Posterior vena cava (tissue), 2 donors: ENCODE data around the gene CBX4. TPM values are rescaled to one million over a fixed set of nuclear protein-coding genes. Genes with fewer than 3 reads are reported as not detected.

ENCODE experiments used
- DNase-seq: peaks from one replicate; pipeline ENCODE4 v3.0.0-alpha.2; 2020; ENCODE audit warnings: low spot score
- intact Hi-C, 2 donors: fragments of 100-400 bp; cut with DNase I; formaldehyde crosslinking; loops; one replicate each; pipeline versions ENCODE4 v1.14.1 to v1.14.2; 2022 to 2023
- total RNA-seq, 2 donors: library from RNA; stranded (reverse); fragmentation: NEBNext Ultra II Directional; extraction: Animal tissue kit (Norgen Biotek cat#: 25700); gene quantifications; one replicate each; pipeline ENCODE4 v1.2.1, GENCODE V29; 2021
- donor health status: DM: yes; HTN: yes; CAD: no.
- donor health status: DM: yes; HTN: yes; CAD: no.

Gene CBX4
- total RNA-seq, 2 donors from 2014 or later = 11.5 to 14.4 TPM

GRCh38 chr17:79819534-79820276 lies 19.5 kb downstream of the CBX4 start:
- no peak for DNase-seq
- intact Hi-C loops = no loop called here

GRCh38 chr17:79819085-79819484 lies 20.2 kb downstream of the CBX4 start:
- DNase-seq = no peak
- intact Hi-C loops = no loop called here

- intact Hi-C loops = no loop called here
- DNase-seq = no peak
These were observed 21.0 kb downstream of the CBX4 start for GRCh38 chr17:79818026-79818758.

- intact Hi-C loops = no loop called here
- DNase-seq = no peak
These were observed 23.3 kb downstream of the CBX4 start for GRCh38 chr17:79815836-79816461.

GRCh38 chr17:79814974-79815835 lies 24.0 kb downstream of the CBX4 start:
- no peak for DNase-seq
- intact Hi-C loops = no loop called here

- DNase-seq = no peak
- intact Hi-C loops = no loop called here
These were observed 24.9 kb downstream of the CBX4 start for GRCh38 chr17:79814127-79814973.

GRCh38 chr17:79813297-79814126 lies 25.7 kb downstream of the CBX4 start:
- no peak for DNase-seq
- intact Hi-C loops = no loop called here

- DNase-seq = no peak
- intact Hi-C loops = no loop called here
These were observed 26.6 kb downstream of the CBX4 start for GRCh38 chr17:79812353-79813258.

GRCh38 chr17:79811868-79812352 lies 27.3 kb downstream of the CBX4 start:
- intact Hi-C loops = no loop called here
- no peak for DNase-seq

- intact Hi-C loops = no loop called here
- no peak for DNase-seq
These were observed 28.0 kb downstream of the CBX4 start for GRCh38 chr17:79811011-79811867.

- DNase-seq = peak; percentile 91
- intact Hi-C loops = no loop called here
These were observed 28.9 kb downstream of the CBX4 start for GRCh38 chr17:79810130-79811010.

- intact Hi-C loops = no loop called here
- no peak for DNase-seq
These were observed 29.6 kb downstream of the CBX4 start for GRCh38 chr17:79809530-79810129.

- intact Hi-C loops = no loop called here
These were observed 30.3 kb downstream of the CBX4 start for GRCh38 chr17:79808763-79809529.

More at GRCh38 chr17:79808763-79809529, 30.3 kb downstream of the CBX4 start:
- DNase-seq = no peak
